LNCaP clone FGC (cell line): ENCODE measurements around the gene ICAM1.

ENCODE experiments used
- DNase-seq: peaks from one replicate; pipeline ENCODE4 v3.0.0-alpha.2; 2011; ENCODE audit warnings: low read depth
- H3K4me3 ChIP-seq: 2 replicates; pipeline ENCODE4 v1.5.1; 2011; ENCODE audit warnings: mild to moderate bottlenecking, low read depth, low read length, control low read depth
- CTCF ChIP-seq: IDR thresholded peaks from 2 replicates; pipeline ENCODE4 v1.5.1; 2012; ENCODE audit warnings: mild to moderate bottlenecking; ENCODE audit not compliant: control insufficient read depth, insufficient read depth; ENCODE audit errors: extremely low read depth

The ICAM1 gene

GRCh38 chr19:10321417-10321797 is 50.5 kb downstream of the ICAM1 start:
- TF ChIP-seq CTCF, result no peak
- DNase-seq, result no peak
- H3K4me3 ChIP-seq, result no peak overlapping the region

GRCh38 chr19:10321874-10322835 is 51.2 kb downstream of the ICAM1 start:
- TF ChIP-seq CTCF, result no peak
- no peak overlapping the region for H3K4me3 ChIP-seq
- DNase-seq, result no peak

- no peak for DNase-seq
- TF ChIP-seq CTCF, result no peak
- H3K4me3 ChIP-seq, result no peak overlapping the region
These were observed 54.8 kb downstream of the ICAM1 start for GRCh38 chr19:10325732-10326131.

- TF ChIP-seq CTCF, result no peak
- H3K4me3 ChIP-seq, result no peak overlapping the region
- no peak for DNase-seq
These were observed 56.9 kb downstream of the ICAM1 start for GRCh38 chr19:10327793-10328192.

GRCh38 chr19:10328558-10329429 is 57.9 kb downstream of the ICAM1 start:
- no peak overlapping the region for H3K4me3 ChIP-seq
- DNase-seq, result no peak
- no peak for TF ChIP-seq CTCF

- TF ChIP-seq CTCF, result no peak
- no peak for DNase-seq
These were observed 58.6 kb downstream of the ICAM1 start for GRCh38 chr19:10329555-10329954.

More at GRCh38 chr19:10329555-10329954, 58.6 kb downstream of the ICAM1 start:
- H3K4me3 ChIP-seq, result no peak overlapping the region
